Posterior vena cava (tissue), 2 donors: Measurements from ENCODE around the gene TMEM60. TPM values are rescaled to one million over a fixed set of nuclear protein-coding genes. Genes with fewer than 3 reads are reported as not detected.
"Not testable (repeated sequence)": the region's sequence is repeated elsewhere in the genome, so short reads cannot be mapped to it uniquely, and the experiment has no call there.

ENCODE experiments used
- DNase-seq: peaks from one replicate; pipeline ENCODE4 v3.0.0-alpha.2; 2020; ENCODE audit warnings: low spot score
- intact Hi-C, 2 donors: fragments of 100-400 bp; cut with DNase I; formaldehyde crosslinking; loops; one replicate each; pipeline versions ENCODE4 v1.14.1 to v1.14.2; 2022 to 2023
- total RNA-seq, 2 donors: library from RNA; stranded (reverse); fragmentation: NEBNext Ultra II Directional; extraction: Animal tissue kit (Norgen Biotek cat#: 25700); gene quantifications; one replicate each; pipeline ENCODE4 v1.2.1, GENCODE V29; 2021
- donor health status: DM: yes; HTN: yes; CAD: no.
- donor health status: DM: yes; HTN: yes; CAD: no.

The TMEM60 gene
- total RNA-seq, 2 donors from 2014 or later = 9.7 to 11.1 TPM

DNA sequence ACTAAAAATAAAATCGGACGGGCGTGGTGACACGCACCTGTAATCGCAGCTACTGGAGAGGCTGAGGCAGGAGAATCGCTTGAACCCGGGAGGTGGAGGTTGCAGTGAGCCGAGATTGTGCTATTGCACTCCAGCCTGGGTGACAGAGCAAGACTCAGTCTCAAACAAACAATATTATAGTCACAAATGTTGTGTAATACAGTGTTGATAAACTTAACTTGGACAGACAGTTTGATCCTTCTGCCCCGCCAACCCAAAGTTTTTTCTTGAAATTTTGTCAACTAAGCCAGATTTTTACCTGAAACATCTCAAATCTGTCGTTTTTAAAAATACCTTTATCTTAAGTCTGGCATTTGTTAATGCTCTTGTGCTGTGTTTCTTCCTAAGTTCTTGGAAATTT, 13.8 kb downstream of the TMEM60 start:
- intact Hi-C loops, DNase-seq: not testable (repeated sequence)

- intact Hi-C loops = no loop called here
- DNase-seq = no peak
Measured at GRCh38 chr7:77783545-77783944, 14.7 kb downstream of the TMEM60 start.

DNA sequence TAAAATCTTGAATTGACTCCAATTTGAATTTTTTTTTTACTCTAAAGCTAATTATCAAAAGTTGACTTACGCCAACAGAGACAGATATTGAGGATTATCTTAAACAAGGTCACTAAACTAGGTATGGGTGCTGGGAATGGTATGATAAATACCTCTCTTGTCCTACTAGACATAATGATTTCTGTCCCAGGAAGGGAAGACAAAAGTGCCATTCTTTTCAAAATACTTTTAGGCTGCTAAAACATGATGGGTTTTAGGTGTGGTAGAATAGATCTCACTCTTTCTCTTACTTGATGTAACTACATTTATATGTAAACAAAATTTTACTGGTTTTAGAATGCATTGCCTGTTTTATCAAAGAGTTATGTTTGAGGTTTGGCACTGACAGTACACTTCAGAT, 15.1 kb downstream of the TMEM60 start:
- DNase-seq = no peak
- intact Hi-C loops = no loop called here

DNA sequence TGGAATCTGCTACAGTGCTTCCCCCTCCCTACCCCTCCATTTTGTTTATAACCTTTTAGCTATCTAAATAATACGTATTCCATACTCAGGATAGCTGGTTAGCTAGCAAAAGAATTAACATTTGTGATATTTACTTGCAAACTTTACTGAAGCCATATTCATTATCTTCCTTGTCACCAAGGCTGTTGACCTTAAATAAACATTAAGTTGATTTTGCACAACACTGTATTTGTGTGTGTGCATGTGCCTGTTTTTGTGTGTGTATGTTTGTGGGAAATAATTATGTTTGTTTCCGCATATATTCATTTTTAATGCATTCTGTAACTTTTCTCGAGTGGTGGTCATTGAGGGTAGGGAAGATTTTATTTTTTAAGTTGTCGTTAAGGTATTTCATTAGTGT, 15.9 kb downstream of the TMEM60 start:
- intact Hi-C loops = no loop called here
- no peak for DNase-seq

- no peak for DNase-seq
- intact Hi-C loops = no loop called here
Measured at GRCh38 chr7:77778535-77778934, 19.7 kb downstream of the TMEM60 start.

DNA sequence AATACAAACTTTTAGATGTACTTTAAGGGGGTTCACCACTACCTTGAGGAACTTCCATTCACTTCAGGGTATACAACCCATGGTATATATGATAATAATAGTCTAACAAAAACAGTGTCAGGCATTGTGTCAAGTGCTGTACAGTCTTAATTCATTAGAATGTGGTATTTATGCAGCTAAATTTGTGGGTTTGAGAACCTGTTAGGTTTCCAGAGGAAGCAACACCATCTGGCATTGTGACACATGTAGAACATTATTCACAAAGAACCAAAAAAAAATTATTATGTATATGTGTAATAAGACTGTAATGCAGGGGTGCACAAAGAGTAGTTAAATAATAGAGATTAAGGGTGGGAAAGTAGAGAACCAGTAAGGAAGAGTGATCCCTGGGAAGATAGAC, 26.3 kb downstream of the TMEM60 start:
- DNase-seq = no peak
- intact Hi-C loops = no loop called here

- DNase-seq = no peak
- intact Hi-C loops = no loop called here
Measured at GRCh38 chr7:77770316-77770715, 27.9 kb downstream of the TMEM60 start.

- no peak for DNase-seq
- intact Hi-C loops = no loop called here
Measured at GRCh38 chr7:77766801-77767605, 31.2 kb downstream of the TMEM60 start.

DNA sequence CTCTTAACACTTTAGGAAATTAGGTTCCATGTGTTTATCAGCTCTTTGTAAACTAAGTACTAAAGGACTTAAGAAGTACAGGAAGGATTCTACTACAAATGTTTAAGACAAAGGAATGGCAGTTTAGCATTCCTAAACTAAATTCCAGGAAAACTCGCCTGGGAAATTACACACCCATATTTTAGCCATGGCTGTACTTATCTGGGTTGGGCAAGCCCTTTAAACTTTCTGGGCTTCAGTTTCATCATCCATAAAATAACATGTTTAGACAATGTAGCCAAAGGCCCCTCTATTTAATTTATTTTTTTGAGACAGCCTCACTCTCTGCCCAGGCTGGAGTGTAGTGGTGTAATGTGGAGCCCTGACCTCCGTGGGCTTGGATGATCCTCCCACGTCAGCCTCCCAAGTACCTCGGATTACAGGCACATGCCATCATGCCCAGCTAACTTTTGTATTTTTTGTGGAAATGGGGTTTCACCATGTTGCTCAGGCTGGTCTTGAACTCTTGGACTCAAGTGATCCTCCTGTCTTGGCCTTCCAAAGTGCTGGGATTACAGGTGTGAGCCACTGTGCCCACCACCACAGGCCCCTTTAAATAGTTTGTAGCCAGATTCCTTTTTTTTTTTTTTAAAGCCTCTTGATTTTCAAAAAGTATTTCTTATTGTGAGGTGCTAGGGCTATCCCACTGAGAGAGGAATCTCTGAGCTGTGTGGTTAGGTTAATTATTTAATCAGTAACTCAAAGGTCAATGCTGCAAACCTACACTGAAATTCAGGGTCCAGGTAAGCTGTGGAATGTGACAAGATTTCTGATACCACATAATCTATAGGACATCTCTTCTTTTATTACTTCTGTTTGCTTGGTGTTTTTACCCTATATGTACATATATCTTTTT, 32.1 kb downstream of the TMEM60 start:
- intact Hi-C loops = no loop called here
- DNase-seq = no peak

DNA sequence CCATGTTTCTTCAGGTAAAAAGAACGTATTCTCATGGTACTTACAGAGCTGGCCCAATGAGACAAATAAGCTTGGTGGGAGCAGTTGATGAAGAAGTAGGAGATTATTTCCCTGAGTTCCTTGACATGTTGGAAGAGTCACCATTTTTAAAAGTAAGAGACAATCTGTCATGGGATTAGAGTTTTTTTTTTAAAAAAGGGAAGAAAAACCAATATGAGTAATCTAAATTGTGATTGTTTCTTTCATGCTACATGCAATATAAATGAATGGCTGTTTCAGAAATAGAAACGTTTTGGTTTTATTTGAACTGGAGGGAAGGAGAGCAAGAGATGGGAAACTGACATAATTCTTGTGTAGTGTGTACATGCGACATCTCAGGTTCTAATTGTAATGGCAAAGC, 32.8 kb downstream of the TMEM60 start:
- no peak for DNase-seq

DNA sequence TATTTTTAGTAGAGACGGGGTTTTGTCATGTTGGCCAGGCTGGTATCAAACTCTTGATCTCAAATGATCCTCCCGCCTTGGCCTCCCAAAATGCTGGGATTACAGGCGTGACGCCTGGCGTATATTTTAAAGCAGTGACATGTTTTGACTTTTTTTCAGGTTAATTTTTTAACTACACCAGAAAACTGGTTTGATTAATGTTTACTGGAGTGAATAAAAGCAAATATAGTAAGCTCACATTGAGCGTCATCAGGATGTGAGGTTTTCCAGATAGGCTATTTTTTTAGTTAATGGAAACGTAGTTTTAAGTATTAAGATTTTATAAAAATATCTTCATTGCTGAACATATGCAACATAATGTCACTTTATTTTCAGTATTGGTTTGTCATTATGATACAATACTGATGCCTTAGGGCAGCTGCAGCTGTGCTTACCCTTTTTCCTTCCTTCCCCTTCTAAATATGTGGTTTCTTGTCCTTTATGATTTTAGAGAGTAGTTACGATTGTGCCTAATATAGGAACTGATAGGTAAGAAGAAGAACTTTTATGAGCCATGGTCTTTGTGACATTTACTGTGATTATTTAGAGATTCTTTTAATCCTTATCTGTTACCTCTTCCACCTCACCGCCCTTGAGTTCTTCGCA, 37.3 kb downstream of the TMEM60 start:
- DNase-seq = no peak
- intact Hi-C loops = no loop called here

More for the DNA sequence above, 32.8 kb downstream of the TMEM60 start:
- intact Hi-C loops = no loop called here

GRCh38 chr7:77759294-77759889, 38.8 kb downstream of the TMEM60 start:
- intact Hi-C loops = loop anchor here (2.0 to 5.0 kb wide), 2 partner anchors 101 to 102 kb away; no protein-coding TSS in a partner anchor
- DNase-seq = no peak

GRCh38 chr7:77757589-77757988, 40.6 kb downstream of the TMEM60 start:
- intact Hi-C loops = loop anchor here in 1 of 2 donors (5.0 kb wide), 1 partner anchor 100 kb away; no protein-coding TSS in a partner anchor
- no peak for DNase-seq

DNA sequence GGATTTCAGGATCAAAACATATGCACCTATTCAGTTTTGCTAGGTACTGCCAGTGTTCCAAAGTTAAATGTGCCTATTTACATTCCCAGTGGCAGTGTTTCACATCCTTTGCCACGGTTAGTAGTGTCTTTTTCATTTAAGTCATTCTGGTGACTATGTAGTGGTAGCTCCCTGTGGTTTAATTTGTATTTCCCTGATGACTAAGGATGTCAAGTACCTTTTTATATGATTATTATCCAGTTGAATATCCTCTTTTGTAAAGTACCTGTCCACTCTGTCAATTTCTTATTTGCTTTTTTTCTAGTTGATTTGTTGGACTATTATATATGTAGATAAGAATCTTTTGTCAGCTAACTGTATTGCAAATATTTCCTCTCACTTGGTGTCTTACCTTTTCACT, 45.1 kb downstream of the TMEM60 start:
- no peak for DNase-seq
- intact Hi-C loops = loop anchor here in 1 of 2 donors (2.0 kb wide), 1 partner anchor 60 kb away; no protein-coding TSS in a partner anchor

DNA sequence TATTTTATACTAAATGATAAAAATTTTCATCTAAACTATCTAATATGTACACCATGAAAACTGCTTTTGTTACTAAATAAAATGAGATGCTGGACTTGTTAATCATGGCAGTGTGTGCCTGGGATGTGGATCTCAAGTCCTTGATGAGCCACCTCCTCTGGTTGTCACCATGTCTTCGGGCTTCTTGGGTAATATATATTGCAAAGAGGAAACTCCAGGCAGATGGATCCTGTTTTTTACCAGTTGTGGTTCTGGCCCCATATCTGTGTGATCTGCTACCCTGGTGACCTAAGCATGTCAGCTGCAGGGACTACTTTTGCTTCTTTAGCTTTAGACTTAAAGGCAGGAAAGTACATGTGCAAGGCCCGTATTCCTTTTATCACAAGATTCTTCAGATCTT, 46.2 kb downstream of the TMEM60 start:
- intact Hi-C loops = loop anchor here in 1 of 2 donors (2.0 kb wide), 1 partner anchor 59 kb away; no protein-coding TSS in a partner anchor
- DNase-seq = no peak

GRCh38 chr7:77747718-77748117, 50.5 kb downstream of the TMEM60 start:
- intact Hi-C loops = no loop called here
- DNase-seq = no peak

- intact Hi-C loops = no loop called here
- no peak for DNase-seq
Measured at GRCh38 chr7:77747178-77747577, 51.1 kb downstream of the TMEM60 start.

- intact Hi-C loops = no loop called here
- DNase-seq = no peak
Measured at GRCh38 chr7:77746824-77747165, 51.4 kb downstream of the TMEM60 start.

DNA sequence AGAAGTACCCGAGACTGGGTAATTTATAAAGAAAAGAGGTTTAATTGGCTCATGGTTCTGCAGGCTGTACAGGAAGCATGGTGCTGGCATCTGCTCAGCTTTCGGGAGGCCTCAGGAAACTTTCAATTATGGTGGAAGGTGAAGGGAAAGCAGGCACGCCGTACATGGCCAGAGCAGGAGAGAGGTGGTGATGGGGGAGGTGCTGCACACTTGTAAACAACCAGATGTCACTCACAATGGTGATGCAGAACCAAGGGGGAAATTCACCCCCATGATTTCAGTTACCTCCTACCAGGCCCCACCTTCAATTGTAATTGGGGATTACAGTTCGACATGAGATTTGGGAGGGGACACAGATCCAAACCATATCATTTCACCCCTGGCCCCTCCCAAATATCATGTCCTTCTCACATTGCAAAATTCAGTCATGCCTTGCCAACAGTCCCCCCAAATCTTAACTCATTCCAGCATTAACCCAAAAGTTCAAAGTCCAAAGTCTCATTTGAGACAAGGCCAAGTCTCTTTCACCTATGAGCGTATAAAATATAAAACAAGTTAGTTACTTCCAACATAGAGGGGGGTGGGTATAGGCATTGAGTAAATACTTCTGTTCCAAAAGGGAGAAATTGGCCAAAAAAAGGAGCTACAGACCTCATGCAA, 51.9 kb downstream of the TMEM60 start:
- DNase-seq = no peak
- intact Hi-C loops = no loop called here
